ENCODE data around the gene NLGN3.
A peak's percentile ranks its signal among the peaks of the same experiment; 100 is the strongest.

The NLGN3 gene

GRCh38 chrX:71144651-71145050, at the start of gene NLGN3:
Gene NLGN3 (plus strand): TSS chrX:71144841. CDS start chrX:71147750, 2,909 bp downstream.
- no peak for DNase-seq

GRCh38 chrX:71095033-71095432, 49.6 kb upstream of the NLGN3 start:
- peak; percentile 67 for DNase-seq

GRCh38 chrX:71095555-71095980, 49.1 kb upstream of the NLGN3 start, which contains the start of gene FOXO4:
Gene FOXO4 (plus strand): TSS chrX:71095851. CDS start chrX:71096529, 678 bp downstream.
- DNase-seq = peak; percentile 89

GRCh38 chrX:71095981-71096759, 48.5 kb upstream of the NLGN3 start:
- peak; percentile 57 for DNase-seq

DNA sequence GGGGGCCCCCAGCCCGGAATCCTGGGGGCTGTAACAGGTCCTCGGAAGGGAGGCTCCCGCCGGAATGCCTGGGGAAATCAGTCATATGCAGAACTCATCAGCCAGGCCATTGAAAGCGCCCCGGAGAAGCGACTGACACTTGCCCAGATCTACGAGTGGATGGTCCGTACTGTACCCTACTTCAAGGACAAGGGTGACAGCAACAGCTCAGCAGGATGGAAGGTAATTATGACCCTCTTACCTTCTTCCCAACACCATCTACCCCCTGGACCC, 47.9 kb upstream of the NLGN3 start:
- no peak for DNase-seq

GRCh38 chrX:71098302-71098701, 46.3 kb upstream of the NLGN3 start:
- DNase-seq = peak; percentile 85

DNA sequence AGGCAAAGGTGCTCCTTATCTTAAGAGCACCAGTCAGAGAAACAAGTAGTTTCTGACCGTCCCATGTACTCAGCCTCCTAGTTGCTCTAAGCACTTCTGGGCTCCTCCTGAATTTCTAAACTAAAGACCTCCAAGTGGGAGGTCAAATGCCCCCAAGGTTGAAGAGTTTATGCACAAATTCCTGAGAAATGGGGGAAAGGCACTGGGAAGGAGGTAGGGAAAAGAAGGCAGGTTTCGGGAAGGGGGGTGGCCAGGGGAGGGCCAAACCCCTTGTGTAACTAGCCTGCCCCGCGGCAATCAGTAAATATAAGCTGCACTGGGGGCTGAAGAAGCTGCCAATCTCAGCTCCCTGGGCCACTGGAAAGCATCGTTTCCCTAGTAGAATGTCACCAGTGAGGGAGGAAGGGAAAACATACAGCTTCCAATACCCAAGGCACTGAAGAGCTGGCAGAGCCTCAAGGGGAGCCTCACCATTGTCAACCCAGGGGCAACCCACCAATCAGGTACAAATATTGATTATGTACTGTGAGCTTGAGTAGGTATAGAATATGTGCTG, 45.6 kb upstream of the NLGN3 start:
- no peak for DNase-seq

DNA sequence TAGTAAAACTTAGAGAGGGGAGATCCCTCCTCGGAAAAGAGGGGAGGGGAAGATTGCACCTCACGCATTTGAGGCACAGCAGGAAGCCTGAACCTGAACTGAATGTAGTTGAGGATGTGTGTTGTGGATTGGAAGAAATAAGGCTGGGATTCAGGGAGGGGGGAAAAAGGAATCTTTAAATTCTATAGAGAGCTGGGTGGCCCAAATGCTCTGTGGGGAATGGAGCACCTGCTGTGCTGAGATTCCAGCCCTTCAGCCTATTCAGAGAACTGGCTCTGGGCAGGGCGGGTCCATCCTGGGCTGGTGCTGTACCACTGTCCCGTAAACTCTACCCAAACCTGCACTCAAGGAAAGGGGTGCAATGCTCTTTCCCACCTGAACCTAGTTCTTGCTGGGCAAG, 44.9 kb upstream of the NLGN3 start:
- DNase-seq = no peak

GRCh38 chrX:71100581-71101505, 43.8 kb upstream of the NLGN3 start:
- no peak for DNase-seq

- peak; percentile 47 for DNase-seq
Measured at GRCh38 chrX:71102292-71102691, 42.3 kb upstream of the NLGN3 start.

GRCh38 chrX:71103110-71103983, 41.3 kb upstream of the NLGN3 start:
- DNase-seq = peak; percentile 77

- no peak for DNase-seq
Measured at GRCh38 chrX:71105628-71106027, 39.0 kb upstream of the NLGN3 start.

GRCh38 chrX:71106427-71106826, 38.2 kb upstream of the NLGN3 start, which contains the start of gene CXorf65:
Gene CXorf65 (minus strand): TSS chrX:71106740. CDS start chrX:71106556, 184 bp downstream.
- DNase-seq = peak; percentile 77

DNA sequence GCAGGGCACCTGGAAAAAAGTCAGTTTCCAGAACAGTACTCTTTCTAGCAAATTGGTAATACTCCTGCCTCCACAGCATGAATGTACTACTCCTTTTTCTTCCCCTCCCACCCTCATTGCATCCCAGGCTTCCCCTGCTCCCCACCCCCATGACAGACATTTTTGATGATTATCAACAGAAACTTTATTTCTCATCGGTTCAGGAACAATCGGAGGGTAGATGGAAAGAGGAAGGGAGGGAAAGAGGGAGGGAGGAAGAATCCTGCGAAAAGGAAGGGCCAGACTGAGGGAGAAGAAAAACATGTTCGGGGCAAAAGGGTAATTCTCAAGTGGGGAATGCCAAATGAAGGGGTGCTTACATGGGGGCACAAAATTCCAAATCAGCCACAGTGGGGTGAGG, 37.4 kb upstream of the NLGN3 start:
- no peak for DNase-seq

GRCh38 chrX:71107762-71108360, 36.8 kb upstream of the NLGN3 start:
- DNase-seq = peak; percentile 67

DNA sequence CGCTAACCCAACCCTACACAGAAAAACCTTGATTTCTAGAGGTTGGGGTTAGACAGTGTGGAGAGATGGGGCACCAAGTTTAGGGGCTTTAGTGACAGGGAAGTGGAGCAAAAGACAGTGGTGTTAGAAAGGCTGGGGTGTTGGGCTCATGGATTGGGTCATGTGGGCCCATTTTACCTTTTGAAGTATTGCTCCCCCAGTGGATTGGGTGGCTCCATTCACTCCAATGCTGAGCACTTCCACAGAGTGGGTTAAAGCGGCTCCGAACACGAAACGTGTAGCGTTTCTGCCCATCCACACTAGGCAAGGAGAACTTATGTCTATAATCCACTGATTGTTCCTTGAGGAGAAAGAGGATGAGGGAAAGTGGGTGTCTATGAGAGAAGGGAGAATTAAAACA, 35.6 kb upstream of the NLGN3 start:
- no peak for DNase-seq

DNA sequence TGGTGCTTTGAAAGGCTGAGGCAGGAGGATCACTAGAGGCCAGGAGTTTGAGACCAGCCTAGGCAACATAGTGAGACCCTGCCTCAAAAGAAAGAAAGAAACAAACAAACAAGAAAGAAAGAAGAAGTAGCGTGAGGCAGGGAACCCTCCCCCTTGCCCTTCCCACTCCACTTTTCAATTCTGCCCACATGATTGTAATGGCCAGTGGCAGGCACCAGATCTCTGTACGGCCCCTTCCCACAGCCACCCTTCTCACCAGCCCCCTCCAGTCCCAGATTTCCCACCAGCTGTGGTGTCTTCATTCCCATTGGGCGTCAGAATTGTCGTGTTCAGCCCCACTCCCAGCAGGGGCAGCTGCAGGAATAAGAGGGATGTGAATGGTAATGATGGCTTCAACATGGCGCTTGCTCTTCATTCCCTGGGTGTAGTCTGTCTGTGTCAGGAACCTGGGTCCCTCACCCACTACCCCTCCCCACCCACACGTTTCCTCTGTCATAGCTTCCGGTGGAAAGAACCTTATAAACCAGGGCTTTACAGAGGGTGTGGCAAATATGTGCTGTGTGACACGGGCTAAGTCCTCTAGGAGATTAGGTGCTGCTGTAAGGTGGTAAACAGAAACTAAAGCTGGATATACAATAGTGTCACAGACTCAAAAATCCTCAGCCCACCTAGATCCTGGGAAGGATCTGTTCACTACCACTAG, 33.3 kb upstream of the NLGN3 start, which contains the start of gene IL2RG:
Gene IL2RG, minus strand, starts transcription at position 437 of the 703 bp plus-strand sequence. Its CDS starts 38 bp downstream, at position 399.
- peak; percentile 68 for DNase-seq

- DNase-seq = no peak
Measured at GRCh38 chrX:71111921-71112431, 32.7 kb upstream of the NLGN3 start.

DNA sequence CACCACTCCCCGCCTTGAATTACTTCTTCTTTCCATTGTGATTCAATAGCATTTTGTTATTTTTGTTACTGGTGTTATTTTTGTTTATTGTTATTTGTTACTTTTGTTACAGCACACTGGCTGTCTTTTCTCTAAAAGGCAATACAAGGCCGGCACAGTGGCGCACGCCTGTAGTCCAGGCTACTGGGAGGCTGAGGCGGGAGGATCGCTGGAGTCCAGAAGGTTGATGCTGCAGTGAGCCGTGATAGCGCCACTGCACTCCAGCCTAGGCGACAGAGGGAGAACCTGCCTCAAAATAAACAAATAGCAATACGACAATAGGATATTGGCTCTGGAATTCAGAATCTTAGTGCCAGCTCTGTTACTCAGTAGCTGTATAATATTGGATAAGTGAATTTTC, 27.3 kb upstream of the NLGN3 start:
- no peak for DNase-seq

- peak; percentile 74 for DNase-seq
Measured at GRCh38 chrX:71118032-71118984, 26.3 kb upstream of the NLGN3 start, which contains the start of gene MED12. Gene MED12 (plus strand): TSS chrX:71118596. CDS start chrX:71118755, 159 bp downstream.
